Measurements from ENCODE around the gene ATP8A2. TPM values are rescaled to one million over a fixed set of nuclear protein-coding genes. Genes with fewer than 3 reads are reported as not detected.

The ATP8A2 gene
- total RNA-seq, 2 experiments from 2014 or later = not detected

DNA sequence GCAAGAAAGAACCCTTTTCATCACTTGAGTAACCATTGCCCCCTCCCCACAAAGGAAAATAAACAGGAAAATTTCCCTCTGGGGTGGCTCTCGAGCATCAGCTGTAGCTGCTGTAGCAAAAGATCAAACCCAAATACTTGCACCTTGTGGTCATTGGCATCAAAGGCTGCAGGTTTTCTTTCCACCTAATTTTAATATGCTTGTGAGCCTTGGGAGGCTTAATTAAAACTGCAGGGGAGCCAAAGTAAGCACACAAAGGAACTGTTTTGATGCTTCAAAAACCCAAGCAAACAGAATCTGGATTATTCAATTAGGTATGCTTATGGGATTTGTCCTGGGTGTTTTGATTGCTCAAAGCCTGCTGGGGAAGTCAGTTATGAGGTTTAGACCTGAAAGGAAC lies 560.6 kb downstream of the ATP8A2 start:
- ChIA-PET POLR2A (interaction anchor here (1.3 kb wide), 1 partner anchor 11 kb away, joined by 3 read pairs; no protein-coding TSS in a partner anchor), CTCF (ENCODE audit: unreplicated experiment) (no interaction called here)
- TF ChIP-seq, protein P1, sequence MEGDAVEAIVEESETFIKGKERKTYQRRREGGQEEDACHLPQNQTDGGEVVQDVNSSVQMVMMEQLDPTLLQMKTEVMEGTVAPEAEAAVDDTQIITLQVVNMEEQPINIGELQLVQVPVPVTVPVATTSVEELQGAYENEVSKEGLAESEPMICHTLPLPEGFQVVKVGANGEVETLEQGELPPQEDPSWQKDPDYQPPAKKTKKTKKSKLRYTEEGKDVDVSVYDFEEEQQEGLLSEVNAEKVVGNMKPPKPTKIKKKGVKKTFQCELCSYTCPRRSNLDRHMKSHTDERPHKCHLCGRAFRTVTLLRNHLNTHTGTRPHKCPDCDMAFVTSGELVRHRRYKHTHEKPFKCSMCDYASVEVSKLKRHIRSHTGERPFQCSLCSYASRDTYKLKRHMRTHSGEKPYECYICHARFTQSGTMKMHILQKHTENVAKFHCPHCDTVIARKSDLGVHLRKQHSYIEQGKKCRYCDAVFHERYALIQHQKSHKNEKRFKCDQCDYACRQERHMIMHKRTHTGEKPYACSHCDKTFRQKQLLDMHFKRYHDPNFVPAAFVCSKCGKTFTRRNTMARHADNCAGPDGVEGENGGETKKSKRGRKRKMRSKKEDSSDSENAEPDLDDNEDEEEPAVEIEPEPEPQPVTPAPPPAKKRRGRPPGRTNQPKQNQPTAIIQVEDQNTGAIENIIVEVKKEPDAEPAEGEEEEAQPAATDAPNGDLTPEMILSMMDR (conservative IDR thresholded peaks at IDR 0.05; ENCODE audit: low read length) = no peak
- no peak for TF ChIP-seq EZH2phosphoT487 (IDR thresholded peaks at IDR 0.05; ENCODE audit: borderline replicate concordance, low read depth, low read length)
- no TSS peak for BruUV-seq (replicated peaks)
- Histone ChIP-seq H4K20me1 (ENCODE audit: insufficient read depth, low read length) (no peaks in the 10 kb centered on the region), H3K9me2 (ENCODE audit: insufficient read depth, low read length) (no peaks in the 10 kb centered on the region), H3K27ac (ENCODE audit: low read depth, low read length, poor library complexity, severe bottlenecking) (no peak overlapping the region), H2AFZ (ENCODE audit: low read length) (no peak overlapping the region), H3K9me3 (ENCODE audit: low read length) (no peaks in the 10 kb centered on the region), H3K36me3 (ENCODE audit: insufficient read depth, low read length) (no peaks in the 10 kb centered on the region), H3K4me3 (ENCODE audit: low read depth, low read length, poor library complexity, severe bottlenecking) (no peak overlapping the region), H3K4me1 (ENCODE audit: insufficient read depth, low read length, poor library complexity, severe bottlenecking) (no peaks in the 10 kb centered on the region), H3K79me2 (ENCODE audit: insufficient read depth, low read depth, low read length) (no peaks in the 10 kb centered on the region), H3K4me2 (ENCODE audit: low read length) (no peak overlapping the region)
- DNase-seq (ENCODE audit: low spot score) = no peak
- intact Hi-C loops (cut with micrococcal nuclease; ENCODE audit: unreplicated experiment) = no loop called here

DNA sequence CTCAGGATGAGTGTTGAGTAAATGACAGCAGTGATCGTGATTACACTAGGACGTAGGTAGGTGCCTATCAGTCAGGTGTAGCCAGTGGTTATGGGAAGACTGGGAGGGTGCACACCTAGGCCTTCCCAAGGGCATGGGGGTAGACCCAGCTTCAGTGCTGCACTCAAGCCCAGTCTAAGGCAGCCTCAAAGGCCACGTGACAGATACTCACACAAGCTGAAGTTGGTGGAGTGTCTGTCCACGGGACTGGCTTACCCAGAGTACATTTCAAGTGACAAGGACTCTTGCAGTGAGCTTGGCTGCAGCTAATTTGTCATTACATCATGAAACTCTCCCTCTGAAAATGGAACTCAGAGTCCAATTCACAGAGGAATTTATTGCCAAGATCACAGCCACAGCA lies 561.7 kb downstream of the ATP8A2 start:
- Histone ChIP-seq H3K27ac (ENCODE audit: low read depth, low read length, poor library complexity, severe bottlenecking) (no peak overlapping the region), H3K9me2 (ENCODE audit: insufficient read depth, low read length) (no peaks in the 10 kb centered on the region), H3K4me2 (ENCODE audit: low read length) (no peak overlapping the region), H2AFZ (ENCODE audit: low read length) (no peak overlapping the region), H4K20me1 (ENCODE audit: insufficient read depth, low read length) (no peaks in the 10 kb centered on the region), H3K79me2 (ENCODE audit: insufficient read depth, low read depth, low read length) (no peaks in the 10 kb centered on the region), H3K4me1 (ENCODE audit: insufficient read depth, low read length, poor library complexity, severe bottlenecking) (no peaks in the 10 kb centered on the region), H3K4me3 (ENCODE audit: low read depth, low read length, poor library complexity, severe bottlenecking) (no peak overlapping the region), H3K36me3 (ENCODE audit: insufficient read depth, low read length) (no peaks in the 10 kb centered on the region), H3K9me3 (ENCODE audit: low read length) (no peaks in the 10 kb centered on the region)
- ChIA-PET POLR2A (no interaction called here), CTCF (ENCODE audit: unreplicated experiment) (no interaction called here)
- TF ChIP-seq EZH2phosphoT487 (IDR thresholded peaks at IDR 0.05; ENCODE audit: borderline replicate concordance, low read depth, low read length) = no peak
- TF ChIP-seq, protein P1 (conservative IDR thresholded peaks at IDR 0.05; ENCODE audit: low read length) = no peak
- intact Hi-C loops (cut with micrococcal nuclease; ENCODE audit: unreplicated experiment) = no loop called here
- no TSS peak for BruUV-seq (replicated peaks)
- DNase-seq (ENCODE audit: low spot score) = no peak

DNA sequence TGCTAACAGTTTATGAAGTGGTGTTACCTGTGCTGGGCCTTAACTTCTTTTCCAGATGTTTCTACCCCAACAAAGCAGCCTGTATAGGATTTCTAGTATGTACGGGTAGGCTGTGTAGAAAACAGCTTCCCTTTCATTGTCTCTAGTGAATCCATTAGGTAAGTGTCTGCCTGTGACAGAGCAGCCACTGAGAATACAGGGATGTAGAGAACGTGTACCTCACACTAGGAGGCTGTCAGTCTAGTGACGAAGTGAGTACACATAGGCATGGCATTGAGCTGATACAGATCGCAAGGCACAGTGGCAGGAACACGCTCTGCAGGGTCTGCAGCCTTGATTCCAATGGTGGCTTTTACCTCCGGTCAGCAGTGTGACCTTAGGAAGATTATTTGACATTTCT lies 562.4 kb downstream of the ATP8A2 start:
- POLR2A ChIA-PET = no interaction called here
- H3K4me2 ChIP-seq (ENCODE audit: low read length) = no peak overlapping the region
- BruUV-seq (replicated peaks) = no TSS peak

More for the DNA sequence above, 562.4 kb downstream of the ATP8A2 start:
- no peak for TF ChIP-seq EZH2phosphoT487 (IDR thresholded peaks at IDR 0.05; ENCODE audit: borderline replicate concordance, low read depth, low read length)
- TF ChIP-seq, protein P1 (conservative IDR thresholded peaks at IDR 0.05; ENCODE audit: low read length) = no peak
- intact Hi-C loops (cut with micrococcal nuclease; ENCODE audit: unreplicated experiment) = no loop called here
- Histone ChIP-seq H4K20me1 (ENCODE audit: insufficient read depth, low read length) (no peaks in the 10 kb centered on the region), H3K4me3 (ENCODE audit: low read depth, low read length, poor library complexity, severe bottlenecking) (no peak overlapping the region), H2AFZ (ENCODE audit: low read length) (no peak overlapping the region), H3K27ac (ENCODE audit: low read depth, low read length, poor library complexity, severe bottlenecking) (no peak overlapping the region), H3K9me2 (ENCODE audit: insufficient read depth, low read length) (no peaks in the 10 kb centered on the region), H3K4me1 (ENCODE audit: insufficient read depth, low read length, poor library complexity, severe bottlenecking) (no peaks in the 10 kb centered on the region), H3K36me3 (ENCODE audit: insufficient read depth, low read length) (no peaks in the 10 kb centered on the region), H3K79me2 (ENCODE audit: insufficient read depth, low read depth, low read length) (no peaks in the 10 kb centered on the region), H3K9me3 (ENCODE audit: low read length) (no peaks in the 10 kb centered on the region)
- no peak for DNase-seq (ENCODE audit: low spot score)
- CTCF ChIA-PET (ENCODE audit: unreplicated experiment) = interaction anchor here (0.5 kb wide), 1 partner anchor 128 kb away, joined by 3 read pairs; no protein-coding TSS in a partner anchor

Measured in OCI-LY7 (cell line).